Ovary (tissue), 9 donors: ENCODE measurements around the gene ACAN. TPM values are rescaled to one million over a fixed set of nuclear protein-coding genes. Genes with fewer than 3 reads are reported as not detected.

ENCODE experiments used
- DNase-seq, 5 donors: peaks; one replicate each; pipeline ENCODE4 v3.0.0-alpha.2; 2019 to 2020
- H3K27ac ChIP-seq, 2 donors: fragments of 200-600 bp; one replicate each; pipeline versions ENCODE4 v1.5.1 to v1.8.0; 2019 to 2022
- H3K27me3 ChIP-seq: fragments of 200-600 bp; one replicate; pipeline ENCODE4 v1.8.0; 2022
- H3K36me3 ChIP-seq: fragments of 200-600 bp; sonication (generic); one replicate; pipeline ENCODE4 v1.5.1; 2019
- H3K4me1 ChIP-seq: one replicate; pipeline ENCODE4 v1.8.1; 2013; ENCODE audit warnings: mild to moderate bottlenecking, moderate library complexity; ENCODE audit not compliant: insufficient read depth
- H3K4me3 ChIP-seq: fragments of 200-600 bp; sonication (generic); one replicate; pipeline ENCODE4 v1.5.1; 2017
- H3K9me3 ChIP-seq, 2 donors: fragments of 200-600 bp in 1 of 2; sonication (generic) in 1 of 2; one replicate each; pipeline versions ENCODE4 v1.5.1 to v1.8.1; 2013 to 2019; ENCODE audit warnings: mild to moderate bottlenecking in 1 of 2, moderate library complexity in 1 of 2
- EP300 ChIP-seq: sonication (generic); formaldehyde crosslinking; IDR thresholded peaks from one replicate; pipeline ENCODE4 v1.6.1; 2017; ENCODE audit warnings: antibody characterized with exemption
- POLR2A ChIP-seq: fragments of 450-650 bp; IDR thresholded peaks from one replicate; pipeline ENCODE4 v1.6.1; 2017; ENCODE audit warnings: antibody characterized with exemption, mild to moderate bottlenecking, moderate library complexity
- WGBS, 3 donors: extraction: QIAGEN DNeasy Blood & Tissue Kit in 1 of 3; methylation state at CpG; one replicate each; pipeline versions ENCODE4 v1.1.5 to v1.1.7; 2013 to 2017; 5-methylcytosine and 5-hydroxymethylcytosine counted together
- intact Hi-C, 4 donors: fragments of 100-400 bp; cut with DNase I; formaldehyde crosslinking; loops; one replicate each; pipeline versions ENCODE4 v1.11.0 to v1.15.1; 2022 to 2023
- polyA plus RNA-seq, 2 donors: library from polyadenylated mRNA; stranded (reverse); fragments of 200-250 nt in 1 of 2; fragments of 350-450 nt in 1 of 2; fragmentation: Illumina TruSeq in 1 of 2; extraction: RNeasy Lipid Tissue Mini Kit (QIAGEN cat#74804) in 1 of 2; gene quantifications; one replicate each; pipeline ENCODE4 v1.2.3, GENCODE V29; 2013 to 2014
- total RNA-seq, 7 donors: library from RNA; depleted of rRNA in 2 of 7; stranded (reverse); fragments of >200 nt in 2 of 7; fragmentation: NEBNext Ultra II Directional in 3 of 7; extraction: Animal tissue kit (Norgen Biotek cat#: 25700) in 3 of 7; gene quantifications; one replicate each; pipeline versions ENCODE4 v1.1.0 to v1.2.4, GENCODE V29; 2016 to 2023
- TF ChIP-seq, protein P1 (sequence below), 3 donors: fragments of 450-650 bp in 2 of 3; fragments of 200-600 bp in 1 of 3; IDR thresholded peaks; one replicate each; pipeline versions ENCODE4 v1.5.1 to v1.8.0; 2016 to 2022; ENCODE audit warnings: antibody characterized with exemption in 3 of 3, mild to moderate bottlenecking in 1 of 3
- donor health status: DM: no; HTN: no; CAD: no; lungs with moderate emphysema.
- donor health status: DM: no; HTN: no; CAD: no.
- donor health status: Bipolar disorder and iron deficiency.
- donor health status: DM: yes; HTN: yes; CAD: no.
- donor health status: DM: no; HTN: no; CAD: no.
- donor health status: DM: yes; HTN: yes; CAD: no.

Gene ACAN
- total and polyA plus RNA-seq, 9 donors, result 0.11 to 5.1 (median 0.54) TPM; not detected in 1

DNA sequence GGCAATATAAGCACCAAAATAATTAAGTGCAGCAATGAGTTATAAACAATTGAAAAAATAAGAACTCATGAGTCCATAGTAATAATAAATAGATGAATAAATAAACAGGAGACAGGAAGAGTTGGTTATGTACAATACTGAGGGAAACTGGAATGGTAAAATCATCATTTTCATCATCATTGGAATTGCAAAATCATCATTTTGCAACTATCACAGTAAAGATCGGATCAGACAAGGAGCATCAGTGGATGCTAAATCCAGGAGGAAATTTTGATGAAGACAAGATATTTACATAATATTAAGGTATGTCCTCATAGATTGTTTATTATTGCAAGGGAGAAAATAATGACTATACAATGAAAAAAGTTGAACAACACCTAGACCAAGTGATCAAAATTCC, 38.8 kb upstream of the ACAN start:
- Histone ChIP-seq H3K27ac (no peak overlapping the region), H3K4me3 (no peak overlapping the region), H3K9me3 (no peaks in the 10 kb centered on the region), H3K36me3 (no peaks in the 10 kb centered on the region), H3K4me1 (no peaks in the 10 kb centered on the region), H3K27me3 (no peaks in the 10 kb centered on the region)
- 92 to 95% (median 94%) methylated on average over 1 of the region's 1 CpG for WGBS, 3 donors
- intact Hi-C loops, result no loop called here
- no peak for TF ChIP-seq EP300
- TF ChIP-seq, protein P1, sequence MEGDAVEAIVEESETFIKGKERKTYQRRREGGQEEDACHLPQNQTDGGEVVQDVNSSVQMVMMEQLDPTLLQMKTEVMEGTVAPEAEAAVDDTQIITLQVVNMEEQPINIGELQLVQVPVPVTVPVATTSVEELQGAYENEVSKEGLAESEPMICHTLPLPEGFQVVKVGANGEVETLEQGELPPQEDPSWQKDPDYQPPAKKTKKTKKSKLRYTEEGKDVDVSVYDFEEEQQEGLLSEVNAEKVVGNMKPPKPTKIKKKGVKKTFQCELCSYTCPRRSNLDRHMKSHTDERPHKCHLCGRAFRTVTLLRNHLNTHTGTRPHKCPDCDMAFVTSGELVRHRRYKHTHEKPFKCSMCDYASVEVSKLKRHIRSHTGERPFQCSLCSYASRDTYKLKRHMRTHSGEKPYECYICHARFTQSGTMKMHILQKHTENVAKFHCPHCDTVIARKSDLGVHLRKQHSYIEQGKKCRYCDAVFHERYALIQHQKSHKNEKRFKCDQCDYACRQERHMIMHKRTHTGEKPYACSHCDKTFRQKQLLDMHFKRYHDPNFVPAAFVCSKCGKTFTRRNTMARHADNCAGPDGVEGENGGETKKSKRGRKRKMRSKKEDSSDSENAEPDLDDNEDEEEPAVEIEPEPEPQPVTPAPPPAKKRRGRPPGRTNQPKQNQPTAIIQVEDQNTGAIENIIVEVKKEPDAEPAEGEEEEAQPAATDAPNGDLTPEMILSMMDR (IDR thresholded peaks at IDR 0.05), result no peak
- DNase-seq, result no peak

DNA sequence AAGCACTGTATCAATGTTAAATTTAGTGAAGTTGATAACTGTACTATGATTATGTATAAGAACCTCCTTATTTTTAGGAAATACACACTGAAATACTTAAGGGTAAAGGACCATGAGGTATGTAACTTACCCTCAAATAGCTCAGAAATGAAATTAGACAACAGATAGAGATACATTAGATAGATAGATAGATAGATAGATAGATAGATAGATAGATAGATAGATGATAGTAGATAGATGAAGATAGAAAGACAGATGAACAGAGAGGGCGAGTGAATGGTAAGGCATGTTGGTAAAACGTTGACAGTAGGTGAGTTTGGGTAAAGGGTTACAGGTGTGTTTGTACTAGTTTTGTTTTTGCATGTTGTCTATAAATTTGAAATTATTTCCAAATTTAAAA, 38.0 kb upstream of the ACAN start:
- Histone ChIP-seq H3K36me3 (no peaks in the 10 kb centered on the region), H3K4me1 (no peaks in the 10 kb centered on the region), H3K27ac (no peak overlapping the region), H3K4me3 (no peak overlapping the region), H3K9me3 (no peaks in the 10 kb centered on the region), H3K27me3 (no peaks in the 10 kb centered on the region)
- intact Hi-C loops, result no loop called here
- 80 to 82% (median 81%) methylated on average over 2 of the region's 2 CpGs for WGBS, 3 donors
- TF ChIP-seq, protein P1 (IDR thresholded peaks at IDR 0.05), result no peak
- TF ChIP-seq EP300 (no peak), POLR2A (no peak)
- no peak for DNase-seq

DNA sequence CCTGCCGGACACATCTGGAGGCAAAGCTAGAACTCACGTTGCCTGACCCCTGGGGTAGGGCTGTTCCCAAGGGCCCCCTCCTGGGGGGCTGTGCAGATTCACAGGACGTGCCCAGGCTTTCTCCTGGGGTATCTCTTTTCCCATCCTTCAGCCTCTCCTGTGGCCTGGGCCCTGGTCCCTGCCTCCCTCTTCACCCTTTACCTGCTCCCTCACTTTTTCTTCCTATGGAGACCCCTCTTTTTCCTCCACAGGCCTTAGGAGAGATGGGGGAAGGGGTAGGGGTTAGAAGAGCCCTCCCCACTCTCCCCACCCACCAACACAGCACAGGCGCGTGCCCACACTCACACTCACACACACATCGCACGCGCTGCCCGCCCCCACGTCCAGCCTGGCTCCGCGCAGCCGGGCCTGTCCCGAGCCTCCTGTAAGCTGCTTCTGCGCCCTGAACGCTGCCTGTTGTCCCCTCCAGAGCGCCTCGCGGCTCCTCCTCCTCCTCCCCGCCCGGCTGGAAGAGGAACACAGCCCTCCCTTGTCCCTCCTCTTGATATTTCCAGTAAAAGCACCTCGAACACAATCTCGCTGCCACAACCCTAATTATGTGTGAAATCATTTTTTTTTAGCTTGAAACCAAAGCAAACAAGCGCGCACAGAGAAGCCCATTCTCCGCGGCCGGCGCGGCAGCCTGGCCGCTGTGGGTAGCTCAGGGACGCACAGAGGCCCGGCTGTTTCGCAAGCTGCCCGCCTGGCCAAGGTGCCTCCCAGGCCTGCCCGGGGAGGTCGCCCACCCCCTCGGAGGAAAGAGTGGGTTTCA, 33.9 kb upstream of the ACAN start:
- Histone ChIP-seq H3K27ac (no peak overlapping the region), H3K4me1 (no peaks in the 10 kb centered on the region), H3K4me3 (no peak overlapping the region), H3K27me3 (no peaks in the 10 kb centered on the region), H3K36me3 (no peaks in the 10 kb centered on the region), H3K9me3 (no peaks in the 10 kb centered on the region)
- TF ChIP-seq POLR2A, result no peak
- TF ChIP-seq, protein P1 (IDR thresholded peaks at IDR 0.05), result no peak
- TF ChIP-seq EP300, result no peak
- DNase-seq, result no peak
- intact Hi-C loops, result no loop called here
- WGBS, 3 donors, result 4 to 6% (median 5%) methylated on average over 38 of the region's 38 CpGs

DNA sequence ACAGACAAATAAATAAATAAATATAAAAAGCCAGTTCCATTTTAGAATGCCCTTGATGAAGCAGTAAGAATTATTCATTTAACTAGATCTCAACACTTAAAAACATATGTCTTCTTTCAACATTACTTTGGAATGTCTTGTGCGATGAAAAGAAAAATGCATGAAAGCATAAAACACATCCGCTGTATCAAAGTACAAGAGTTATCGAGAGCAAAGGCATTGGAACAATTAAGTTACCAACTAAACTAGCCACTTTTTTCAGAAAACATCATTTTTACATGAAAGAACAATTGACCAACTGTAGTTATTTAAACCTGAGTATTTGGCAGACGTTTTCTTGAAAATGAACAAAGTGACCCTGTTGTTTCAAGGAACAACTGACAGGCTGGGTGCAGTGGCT, 27.5 kb upstream of the ACAN start:
- Histone ChIP-seq H3K36me3 (no peaks in the 10 kb centered on the region), H3K27ac (no peak overlapping the region), H3K27me3 (no peaks in the 10 kb centered on the region), H3K4me3 (no peak overlapping the region), H3K4me1 (no peaks in the 10 kb centered on the region), H3K9me3 (peaks cover 0 to 3% of the 10 kb centered on the region in 2 donors)
- TF ChIP-seq, protein P1 (IDR thresholded peaks at IDR 0.05), result no peak
- TF ChIP-seq EP300 (no peak), POLR2A (no peak)
- intact Hi-C loops, result no loop called here
- DNase-seq, result no peak
- whole genome bisulfite sequencing, 3 donors, result 86 to 95% (median 88%) methylated on average over 4 of the region's 4 CpGs
